ENCODE measurements around the gene RAB8B.

DNA sequence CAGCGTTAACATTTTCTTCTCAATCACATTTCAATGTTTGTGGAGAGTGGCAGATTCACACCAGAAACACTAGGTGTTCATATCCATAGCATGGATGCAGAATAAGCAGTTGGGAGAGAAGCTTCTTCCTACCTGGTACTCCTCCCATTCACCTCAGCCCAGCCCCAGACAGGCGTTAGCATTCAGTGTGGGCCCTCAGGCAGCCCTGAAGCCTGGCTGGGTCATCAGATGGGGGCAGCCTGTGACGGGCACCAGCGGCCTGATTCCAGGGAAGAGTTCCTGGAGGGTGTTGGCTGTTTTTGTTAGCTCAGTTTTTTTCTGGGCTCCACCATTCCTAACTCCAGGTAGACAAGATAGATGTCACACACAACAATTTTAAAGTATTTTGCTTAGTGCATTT lies 119.1 kb downstream of the RAB8B start:
- TF ChIP-seq REST (IDR thresholded peaks at IDR 0.05; ENCODE audit: insufficient read depth in 1 of 2, low read depth in 2 of 2, low read length in 2 of 2) = no peak
- no peak for TF ChIP-seq SIN3A (IDR thresholded peaks at IDR 0.05; ENCODE audit: borderline replicate concordance, insufficient read depth, low read length)
- no peak for TF ChIP-seq POLR2AphosphoS5 (IDR thresholded peaks at IDR 0.05; ENCODE audit: low read depth, low read length)
- no peak for TF ChIP-seq TAF1 (IDR thresholded peaks at IDR 0.05; ENCODE audit: borderline replicate concordance, insufficient read depth, low read length)
